Stomach (tissue), 9 donors: ENCODE data around the gene OPCML. TPM values are rescaled to one million over a fixed set of nuclear protein-coding genes. Genes with fewer than 3 reads are reported as not detected.

Experiments
- DNase-seq, 2 donors: peaks; one replicate each; pipeline versions ENCODE4 v3.0.0 to v3.0.0-alpha.2; 2013 to 2019
- H3K27ac ChIP-seq, 5 donors: fragments of 200-600 bp in 4 of 5; sonication (generic) in 4 of 5; one replicate each; pipeline ENCODE4 v1.5.1; 2013 to 2019; ENCODE audit warnings: mild to moderate bottlenecking in 1 of 5, moderate library complexity in 1 of 5
- H3K27me3 ChIP-seq, 3 donors: fragments of 200-600 bp; sonication (generic); one replicate each; pipeline ENCODE4 v1.5.1; 2017 to 2019; ENCODE audit warnings: mixed run types in 1 of 3
- H3K36me3 ChIP-seq, 4 donors: fragments of 200-600 bp; sonication (generic); 1 replicate in 3 of 4; 2 replicates in 1 of 4; pipeline ENCODE4 v1.5.1; 2016 to 2019
- H3K4me1 ChIP-seq, 4 donors: fragments of 200-600 bp; sonication (generic); one replicate each; pipeline ENCODE4 v1.5.1; 2016 to 2019
- H3K4me3 ChIP-seq, 4 donors: fragments of 200-600 bp; sonication (generic) in 3 of 4; one replicate each; pipeline ENCODE4 v1.5.1; 2016 to 2019; ENCODE audit warnings: mild to moderate bottlenecking in 1 of 4
- H3K9me3 ChIP-seq, 4 donors: fragments of 200-600 bp; sonication (generic); one replicate each; pipeline ENCODE4 v1.5.1; 2016 to 2019
- EP300 ChIP-seq: sonication (generic); formaldehyde crosslinking; IDR thresholded peaks from one replicate; pipeline ENCODE4 v1.6.1; 2017; ENCODE audit warnings: antibody characterized with exemption
- POLR2A ChIP-seq, 4 donors: fragments of 450-650 bp; IDR thresholded peaks; one replicate each; pipeline ENCODE4 v1.6.1; 2016; ENCODE audit warnings: antibody characterized with exemption in 4 of 4, control low read depth in 2 of 4, mild to moderate bottlenecking in 1 of 4, moderate library complexity in 1 of 4
- POLR2AphosphoS5 ChIP-seq, 3 donors: sonication (generic); formaldehyde crosslinking; IDR thresholded peaks; one replicate each; pipeline ENCODE4 v1.6.1; 2016; ENCODE audit warnings: antibody characterized with exemption in 3 of 3
- WGBS, 5 donors: extraction: QIAGEN DNeasy Blood & Tissue Kit in 3 of 5; methylation state at CpG; one replicate each; pipeline versions ENCODE4 v1.1.5 to v1.1.7; 2013 to 2018; 5-methylcytosine and 5-hydroxymethylcytosine counted together
- intact Hi-C: fragments of 100-400 bp; cut with DNase I; formaldehyde crosslinking; loops from one replicate; pipeline ENCODE4 v1.15.1; 2023; ENCODE audit warnings: low total_unique reads
- polyA plus RNA-seq, 3 donors: library from polyadenylated mRNA; stranded (reverse); fragments of 200-250 nt; gene quantifications; one replicate each; pipeline ENCODE4 v1.2.3, GENCODE V29; 2013
- total RNA-seq, 5 donors: library from RNA; depleted of rRNA; stranded (reverse); fragments of >200 nt; gene quantifications; one replicate each; pipeline versions ENCODE4 v1.1.0 to v1.2.3, GENCODE V29; 2014 to 2016
- TF ChIP-seq, protein P1 (sequence below), 7 experiments: fragments of 450-650 bp in 4 of 7; fragments of 200-600 bp in 3 of 7; sonication (generic) in 3 of 7; IDR thresholded peaks; one replicate each; pipeline ENCODE4 v1.5.1; 2016 to 2019; ENCODE audit warnings: antibody characterized with exemption in 7 of 7, control low read depth in 2 of 7, mild to moderate bottlenecking in 1 of 7
- donor health status: healthy with polysubstance abuse.
- donor health status: Bipolar disorder and iron deficiency.
- donor health status: healthy.

OPCML gene
- total and polyA plus RNA-seq, 8 donors = 0.03 to 0.92 (median 0.55) TPM; not detected in 3

DNA sequence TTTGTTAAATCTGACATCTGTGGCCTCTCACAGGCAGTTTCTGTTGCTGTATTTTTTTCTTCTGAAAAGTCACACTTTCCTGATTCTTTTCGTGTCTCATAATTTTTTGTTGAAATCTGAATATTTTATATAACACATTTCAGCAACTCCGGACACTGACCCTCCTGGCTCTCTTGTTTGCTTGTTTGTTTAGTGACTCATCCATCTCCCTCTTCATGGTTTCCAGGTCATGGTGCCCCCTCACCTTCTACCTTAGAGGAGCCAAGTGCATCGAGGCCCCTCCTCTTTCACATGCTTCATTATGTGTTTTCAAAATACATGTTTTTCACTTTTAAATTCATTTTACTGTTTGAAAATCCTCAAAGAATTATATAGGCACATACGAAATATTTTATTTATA, 562.4 kb downstream of the OPCML start:
- no peak for DNase-seq
- Histone ChIP-seq H3K9me3 (peaks cover 0 to 7% (median 0%) of the 10 kb centered on the region in 4 donors), H3K4me1 (no peaks in the 10 kb centered on the region), H3K27ac (no peak overlapping the region), H3K27me3 (no peaks in the 10 kb centered on the region), H3K36me3 (no peaks in the 10 kb centered on the region), H3K4me3 (no peak overlapping the region)
- intact Hi-C loops = no loop called here
- no peak for TF ChIP-seq POLR2AphosphoS5 (IDR thresholded peaks at IDR 0.05)
- TF ChIP-seq, protein P1, sequence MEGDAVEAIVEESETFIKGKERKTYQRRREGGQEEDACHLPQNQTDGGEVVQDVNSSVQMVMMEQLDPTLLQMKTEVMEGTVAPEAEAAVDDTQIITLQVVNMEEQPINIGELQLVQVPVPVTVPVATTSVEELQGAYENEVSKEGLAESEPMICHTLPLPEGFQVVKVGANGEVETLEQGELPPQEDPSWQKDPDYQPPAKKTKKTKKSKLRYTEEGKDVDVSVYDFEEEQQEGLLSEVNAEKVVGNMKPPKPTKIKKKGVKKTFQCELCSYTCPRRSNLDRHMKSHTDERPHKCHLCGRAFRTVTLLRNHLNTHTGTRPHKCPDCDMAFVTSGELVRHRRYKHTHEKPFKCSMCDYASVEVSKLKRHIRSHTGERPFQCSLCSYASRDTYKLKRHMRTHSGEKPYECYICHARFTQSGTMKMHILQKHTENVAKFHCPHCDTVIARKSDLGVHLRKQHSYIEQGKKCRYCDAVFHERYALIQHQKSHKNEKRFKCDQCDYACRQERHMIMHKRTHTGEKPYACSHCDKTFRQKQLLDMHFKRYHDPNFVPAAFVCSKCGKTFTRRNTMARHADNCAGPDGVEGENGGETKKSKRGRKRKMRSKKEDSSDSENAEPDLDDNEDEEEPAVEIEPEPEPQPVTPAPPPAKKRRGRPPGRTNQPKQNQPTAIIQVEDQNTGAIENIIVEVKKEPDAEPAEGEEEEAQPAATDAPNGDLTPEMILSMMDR (IDR thresholded peaks at IDR 0.05) = no peak
- TF ChIP-seq POLR2A (IDR thresholded peaks at IDR 0.05) = no peak
- no peak for TF ChIP-seq EP300
- WGBS, 5 donors = 67 to 78% (median 74%) methylated on average over 4 of the region's 4 CpGs

- WGBS, 5 donors = 34 to 45% (median 37%) methylated on average over 6 of the region's 6 CpGs
- H3K27me3 ChIP-seq = peaks cover 0 to 19% (median 5%) of the 10 kb centered on the region in 3 donors
- peaks cover 0 to 18% (median 0%) of the 10 kb centered on the region in 4 donors for H3K4me1 ChIP-seq
- no peak for DNase-seq
- no peak overlapping the region for H3K27ac ChIP-seq
- intact Hi-C loops = no loop called here
- H3K36me3 ChIP-seq = no peaks in the 10 kb centered on the region
- peaks cover 0 to 7% (median 0%) of the 10 kb centered on the region in 4 donors for H3K9me3 ChIP-seq
- no peak for TF ChIP-seq POLR2A (IDR thresholded peaks at IDR 0.05)
- no peak for TF ChIP-seq EP300
- TF ChIP-seq, protein P1 (IDR thresholded peaks at IDR 0.05) = no peak
- TF ChIP-seq POLR2AphosphoS5 (IDR thresholded peaks at IDR 0.05) = no peak
- H3K4me3 ChIP-seq = no peak overlapping the region
Measured at GRCh38 chr11:132962041-132962440, 570.3 kb downstream of the OPCML start.

GRCh38 chr11:132961453-132961852, 570.8 kb downstream of the OPCML start:
- TF ChIP-seq POLR2A (IDR thresholded peaks at IDR 0.05) = no peak
- TF ChIP-seq EP300 = no peak
- TF ChIP-seq, protein P1 (IDR thresholded peaks at IDR 0.05) = no peak
- no peak for TF ChIP-seq POLR2AphosphoS5 (IDR thresholded peaks at IDR 0.05)
- Histone ChIP-seq H3K4me3 (no peak overlapping the region), H3K27ac (no peak overlapping the region), H3K4me1 (peaks cover 0 to 18% (median 0%) of the 10 kb centered on the region in 4 donors), H3K36me3 (no peaks in the 10 kb centered on the region), H3K9me3 (peaks cover 0 to 7% (median 0%) of the 10 kb centered on the region in 4 donors), H3K27me3 (peaks cover 0 to 19% (median 5%) of the 10 kb centered on the region in 3 donors)
- WGBS, 5 donors = 76 to 86% (median 84%) methylated on average over 5 of the region's 5 CpGs
- intact Hi-C loops = no loop called here
- DNase-seq = no peak

GRCh38 chr11:132960273-132961078, 571.8 kb downstream of the OPCML start:
- intact Hi-C loops = no loop called here
- Histone ChIP-seq H3K9me3 (peaks cover 0 to 6% (median 0%) of the 10 kb centered on the region in 4 donors), H3K4me3 (no peak overlapping the region), H3K4me1 (peaks cover 0 to 18% (median 0%) of the 10 kb centered on the region in 4 donors), H3K36me3 (no peaks in the 10 kb centered on the region), H3K27ac (peak overlapping the region in 1 of 5 donors; percentile 6), H3K27me3 (peaks cover 0 to 19% (median 5%) of the 10 kb centered on the region in 3 donors)
- peak in 1 of 2 donors; percentile 35 for DNase-seq
- TF ChIP-seq POLR2AphosphoS5 (IDR thresholded peaks at IDR 0.05) = no peak
- TF ChIP-seq, protein P1 (IDR thresholded peaks at IDR 0.05) = no peak
- TF ChIP-seq POLR2A (IDR thresholded peaks at IDR 0.05) = no peak
- TF ChIP-seq EP300 = no peak
- WGBS, 5 donors = 55 to 69% (median 61%) methylated on average over 21 of the region's 21 CpGs
